Measurements from ENCODE around the gene RIN2. TPM values are rescaled to one million over a fixed set of nuclear protein-coding genes. Genes with fewer than 3 reads are reported as not detected.
A peak's percentile ranks its signal among the peaks of the same experiment; 100 is the strongest.

The RIN2 gene, protein sequence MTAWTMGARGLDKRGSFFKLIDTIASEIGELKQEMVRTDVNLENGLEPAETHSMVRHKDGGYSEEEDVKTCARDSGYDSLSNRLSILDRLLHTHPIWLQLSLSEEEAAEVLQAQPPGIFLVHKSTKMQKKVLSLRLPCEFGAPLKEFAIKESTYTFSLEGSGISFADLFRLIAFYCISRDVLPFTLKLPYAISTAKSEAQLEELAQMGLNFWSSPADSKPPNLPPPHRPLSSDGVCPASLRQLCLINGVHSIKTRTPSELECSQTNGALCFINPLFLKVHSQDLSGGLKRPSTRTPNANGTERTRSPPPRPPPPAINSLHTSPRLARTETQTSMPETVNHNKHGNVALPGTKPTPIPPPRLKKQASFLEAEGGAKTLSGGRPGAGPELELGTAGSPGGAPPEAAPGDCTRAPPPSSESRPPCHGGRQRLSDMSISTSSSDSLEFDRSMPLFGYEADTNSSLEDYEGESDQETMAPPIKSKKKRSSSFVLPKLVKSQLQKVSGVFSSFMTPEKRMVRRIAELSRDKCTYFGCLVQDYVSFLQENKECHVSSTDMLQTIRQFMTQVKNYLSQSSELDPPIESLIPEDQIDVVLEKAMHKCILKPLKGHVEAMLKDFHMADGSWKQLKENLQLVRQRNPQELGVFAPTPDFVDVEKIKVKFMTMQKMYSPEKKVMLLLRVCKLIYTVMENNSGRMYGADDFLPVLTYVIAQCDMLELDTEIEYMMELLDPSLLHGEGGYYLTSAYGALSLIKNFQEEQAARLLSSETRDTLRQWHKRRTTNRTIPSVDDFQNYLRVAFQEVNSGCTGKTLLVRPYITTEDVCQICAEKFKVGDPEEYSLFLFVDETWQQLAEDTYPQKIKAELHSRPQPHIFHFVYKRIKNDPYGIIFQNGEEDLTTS
- total RNA-seq (2012; rRNA removed) = 23.2 and 29.7 TPM in 2 replicates

DNA sequence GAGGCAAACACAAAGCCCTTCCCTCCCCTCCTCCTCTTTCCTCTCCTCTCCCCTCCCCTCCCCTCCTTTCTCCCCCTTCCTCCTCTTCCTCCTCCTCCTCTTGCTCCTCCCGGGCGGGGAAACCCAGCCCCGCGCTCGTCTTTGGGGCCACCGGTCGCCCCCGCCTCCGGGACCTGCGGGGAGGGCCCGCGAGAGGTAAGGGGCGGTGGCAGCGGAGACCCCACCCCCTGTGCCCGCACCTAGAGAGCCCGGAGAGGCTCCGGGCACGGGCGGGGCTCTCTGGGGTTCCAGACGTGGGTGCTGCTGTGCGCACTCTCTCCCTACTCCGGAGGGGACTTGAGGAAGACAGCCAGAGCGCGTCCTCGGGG, at the start of gene RIN2:
Gene RIN2 (plus strand): TSS at position 126 of the 368 bp plus-strand sequence. CDS start 131,344 bp downstream, outside the sequence.
- no peaks in the 10 kb centered on the region for H3K9me3 ChIP-seq (replicated peaks; ENCODE audit: low read length)
- H3K27me3 ChIP-seq (ENCODE audit: control insufficient read depth, insufficient read depth, low read length) = no peaks in the 10 kb centered on the region
- H3K4me3 ChIP-seq (ENCODE audit: low read length) = peak within 1 kb of the TSS; percentile 79
- no peaks in the 10 kb centered on the region for H3K36me3 ChIP-seq (ENCODE audit: insufficient read depth, low read length)
- peaks cover 24% of the 10 kb centered on the region for H3K4me1 ChIP-seq (ENCODE audit: control insufficient read depth, insufficient read depth, low read length)
- H3K4me2 ChIP-seq (ENCODE audit: low read length) = peak within 1 kb of the TSS; percentile 87
- H3K9ac ChIP-seq (ENCODE audit: low read depth, low read length) = peak within 1 kb of the TSS; percentile 83

- no peaks in the 10 kb centered on the region for H3K9me3 ChIP-seq (replicated peaks; ENCODE audit: low read length)
- peaks cover 37% of the 10 kb centered on the region for H3K27me3 ChIP-seq (ENCODE audit: control insufficient read depth, insufficient read depth, low read length)
- no peaks in the 10 kb centered on the region for H3K4me1 ChIP-seq (ENCODE audit: control insufficient read depth, insufficient read depth, low read length)
- H3K9ac ChIP-seq (ENCODE audit: low read depth, low read length) = no peak overlapping the region
- H3K36me3 ChIP-seq (ENCODE audit: insufficient read depth, low read length) = no peaks in the 10 kb centered on the region
- no peak overlapping the region for H3K4me3 ChIP-seq (ENCODE audit: low read length)
- H3K4me2 ChIP-seq (ENCODE audit: low read length) = no peak overlapping the region
Observed at GRCh38 chr20:19709635-19710335, 48.3 kb upstream of the RIN2 start.

- H3K4me1 ChIP-seq (ENCODE audit: control insufficient read depth, insufficient read depth, low read length) = no peaks in the 10 kb centered on the region
- H3K36me3 ChIP-seq (ENCODE audit: insufficient read depth, low read length) = no peaks in the 10 kb centered on the region
- H3K9ac ChIP-seq (ENCODE audit: low read depth, low read length) = no peak overlapping the region
- peaks cover 30% of the 10 kb centered on the region for H3K27me3 ChIP-seq (ENCODE audit: control insufficient read depth, insufficient read depth, low read length)
- no peak overlapping the region for H3K4me3 ChIP-seq (ENCODE audit: low read length)
- no peaks in the 10 kb centered on the region for H3K9me3 ChIP-seq (replicated peaks; ENCODE audit: low read length)
- no peak overlapping the region for H3K4me2 ChIP-seq (ENCODE audit: low read length)
Observed at GRCh38 chr20:19710336-19711120, 47.5 kb upstream of the RIN2 start.

DNA sequence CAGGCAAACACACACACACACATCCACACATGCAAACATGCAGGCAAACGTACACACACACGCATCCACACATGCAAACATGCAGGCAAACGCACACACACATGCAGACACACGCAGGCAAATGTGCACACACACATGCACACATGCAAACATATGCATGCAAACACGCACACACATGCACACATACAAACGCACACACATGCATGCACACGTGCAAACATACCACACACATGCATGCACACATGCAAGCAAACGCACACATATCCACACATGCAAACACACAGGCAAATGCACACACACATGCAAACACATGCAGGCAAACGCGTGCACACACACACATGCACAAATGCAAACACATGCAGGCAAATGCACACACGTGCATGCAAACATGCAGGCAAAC, 46.9 kb upstream of the RIN2 start:
- Histone ChIP-seq H3K9ac (ENCODE audit: low read depth, low read length) (no peak overlapping the region), H3K9me3 (replicated peaks; ENCODE audit: low read length) (no peaks in the 10 kb centered on the region), H3K4me1 (ENCODE audit: control insufficient read depth, insufficient read depth, low read length) (no peaks in the 10 kb centered on the region), H3K4me3 (ENCODE audit: low read length) (no peak overlapping the region), H3K4me2 (ENCODE audit: low read length) (no peak overlapping the region), H3K36me3 (ENCODE audit: insufficient read depth, low read length) (no peaks in the 10 kb centered on the region), H3K27me3 (ENCODE audit: control insufficient read depth, insufficient read depth, low read length) (peaks cover 25% of the 10 kb centered on the region)

GRCh38 chr20:19712721-19713260, 45.3 kb upstream of the RIN2 start:
- Histone ChIP-seq H3K4me1 (ENCODE audit: control insufficient read depth, insufficient read depth, low read length) (no peaks in the 10 kb centered on the region), H3K9me3 (replicated peaks; ENCODE audit: low read length) (no peaks in the 10 kb centered on the region), H3K4me2 (ENCODE audit: low read length) (no peak overlapping the region), H3K9ac (ENCODE audit: low read depth, low read length) (no peak overlapping the region), H3K36me3 (ENCODE audit: insufficient read depth, low read length) (no peaks in the 10 kb centered on the region), H3K4me3 (ENCODE audit: low read length) (no peak overlapping the region), H3K27me3 (ENCODE audit: control insufficient read depth, insufficient read depth, low read length) (peaks cover 13% of the 10 kb centered on the region)

DNA sequence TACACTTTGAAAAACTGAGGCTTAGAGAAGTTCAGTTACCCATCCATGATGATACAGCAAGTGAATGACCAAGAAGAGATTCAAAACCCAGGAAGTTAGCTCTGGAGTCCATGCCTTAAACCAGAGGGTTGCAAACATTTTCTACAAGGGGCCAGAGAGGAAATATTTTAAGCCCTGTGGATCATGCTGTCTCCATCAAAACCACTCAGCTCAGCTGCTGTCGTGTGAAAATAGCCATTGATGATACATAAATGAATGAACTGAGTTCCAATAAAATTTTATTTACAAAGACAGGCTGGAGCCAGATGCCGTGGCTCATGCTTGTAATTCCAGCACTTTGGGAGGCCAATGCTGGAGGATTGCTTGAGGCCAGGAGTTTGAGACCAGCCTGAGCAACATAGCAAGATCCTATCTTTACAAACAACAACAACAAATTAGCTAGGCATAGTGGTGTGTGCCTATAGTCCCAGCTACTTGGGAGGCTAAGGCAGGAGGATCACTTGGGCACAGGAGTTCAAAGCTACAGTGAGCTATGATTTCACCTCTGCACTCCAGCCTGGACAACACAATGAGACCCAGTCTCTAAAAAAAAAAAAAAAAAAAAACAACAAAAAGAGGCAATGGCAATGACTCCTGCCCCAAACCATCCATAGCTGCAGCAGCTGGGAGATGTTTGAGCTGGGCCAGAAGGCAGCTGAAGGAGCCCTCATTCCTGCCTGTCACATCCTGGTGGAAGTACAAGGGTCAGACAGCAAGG, 44.1 kb upstream of the RIN2 start:
- H3K36me3 ChIP-seq (ENCODE audit: insufficient read depth, low read length) = no peaks in the 10 kb centered on the region
- H3K4me3 ChIP-seq (ENCODE audit: low read length) = no peak overlapping the region
- H3K9ac ChIP-seq (ENCODE audit: low read depth, low read length) = no peak overlapping the region
- no peak overlapping the region for H3K4me2 ChIP-seq (ENCODE audit: low read length)
- no peaks in the 10 kb centered on the region for H3K9me3 ChIP-seq (replicated peaks; ENCODE audit: low read length)
- H3K27me3 ChIP-seq (ENCODE audit: control insufficient read depth, insufficient read depth, low read length) = peaks cover 11% of the 10 kb centered on the region
- H3K4me1 ChIP-seq (ENCODE audit: control insufficient read depth, insufficient read depth, low read length) = no peaks in the 10 kb centered on the region

- Histone ChIP-seq H3K27me3 (ENCODE audit: control insufficient read depth, insufficient read depth, low read length) (peaks cover 11% of the 10 kb centered on the region), H3K4me2 (ENCODE audit: low read length) (no peak overlapping the region), H3K36me3 (ENCODE audit: insufficient read depth, low read length) (no peaks in the 10 kb centered on the region), H3K9ac (ENCODE audit: low read depth, low read length) (no peak overlapping the region), H3K9me3 (replicated peaks; ENCODE audit: low read length) (no peaks in the 10 kb centered on the region), H3K4me1 (ENCODE audit: control insufficient read depth, insufficient read depth, low read length) (no peaks in the 10 kb centered on the region), H3K4me3 (ENCODE audit: low read length) (no peak overlapping the region)
Observed at GRCh38 chr20:19714579-19714840, 43.5 kb upstream of the RIN2 start.

DNA sequence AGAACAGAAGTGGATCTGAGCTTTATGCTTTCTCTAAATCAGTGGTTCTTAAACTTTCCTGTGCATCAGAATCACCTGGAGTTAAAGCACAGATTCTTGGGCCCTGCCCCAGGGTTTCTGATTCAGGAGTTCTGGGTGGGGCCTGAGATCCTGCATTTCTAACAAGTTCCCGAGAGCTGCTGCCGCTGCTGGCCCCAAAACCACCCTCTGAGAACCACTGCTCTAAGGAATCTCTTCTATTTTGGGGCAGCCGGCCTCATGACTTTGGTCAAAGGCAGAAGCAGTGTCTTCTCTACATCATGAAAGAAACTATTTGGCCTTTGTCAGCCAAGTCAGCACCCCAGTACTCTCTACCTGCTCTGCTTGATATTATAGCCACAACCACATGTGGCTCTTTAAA, 42.1 kb upstream of the RIN2 start:
- no peak overlapping the region for H3K4me3 ChIP-seq (ENCODE audit: low read length)
- H3K4me2 ChIP-seq (ENCODE audit: low read length) = no peak overlapping the region
- H3K27me3 ChIP-seq (ENCODE audit: control insufficient read depth, insufficient read depth, low read length) = peaks cover 14% of the 10 kb centered on the region
- no peaks in the 10 kb centered on the region for H3K9me3 ChIP-seq (replicated peaks; ENCODE audit: low read length)
- no peaks in the 10 kb centered on the region for H3K4me1 ChIP-seq (ENCODE audit: control insufficient read depth, insufficient read depth, low read length)
- H3K36me3 ChIP-seq (ENCODE audit: insufficient read depth, low read length) = no peaks in the 10 kb centered on the region
- no peak overlapping the region for H3K9ac ChIP-seq (ENCODE audit: low read depth, low read length)

GRCh38 chr20:19718880-19719279, 39.2 kb upstream of the RIN2 start:
- Histone ChIP-seq H3K9ac (ENCODE audit: low read depth, low read length) (no peak overlapping the region), H3K4me2 (ENCODE audit: low read length) (no peak overlapping the region), H3K27me3 (ENCODE audit: control insufficient read depth, insufficient read depth, low read length) (peaks cover 14% of the 10 kb centered on the region), H3K4me3 (ENCODE audit: low read length) (no peak overlapping the region), H3K4me1 (ENCODE audit: control insufficient read depth, insufficient read depth, low read length) (no peaks in the 10 kb centered on the region), H3K9me3 (replicated peaks; ENCODE audit: low read length) (no peaks in the 10 kb centered on the region), H3K36me3 (ENCODE audit: insufficient read depth, low read length) (no peaks in the 10 kb centered on the region)

- Histone ChIP-seq H3K4me3 (ENCODE audit: low read length) (no peak overlapping the region), H3K27me3 (ENCODE audit: control insufficient read depth, insufficient read depth, low read length) (peaks cover 14% of the 10 kb centered on the region), H3K9me3 (replicated peaks; ENCODE audit: low read length) (no peaks in the 10 kb centered on the region), H3K4me1 (ENCODE audit: control insufficient read depth, insufficient read depth, low read length) (peaks cover 4% of the 10 kb centered on the region), H3K4me2 (ENCODE audit: low read length) (no peak overlapping the region), H3K36me3 (ENCODE audit: insufficient read depth, low read length) (no peaks in the 10 kb centered on the region), H3K9ac (ENCODE audit: low read depth, low read length) (no peak overlapping the region)
Observed at GRCh38 chr20:19720991-19721390, 37.1 kb upstream of the RIN2 start.

Data from skeletal muscle satellite cell (primary cell).